GM19328 (cell line): ENCODE results near the gene PDCD11.

ENCODE experiments used
- ATAC-seq: cut with Tn5 transposase; IDR thresholded peaks from one replicate; pipeline ENCODE4 v1.9.1; 2021; ENCODE audit warnings: mild to moderate bottlenecking, moderate library complexity; ENCODE audit not compliant: unreplicated experiment

PDCD11 gene

DNA sequence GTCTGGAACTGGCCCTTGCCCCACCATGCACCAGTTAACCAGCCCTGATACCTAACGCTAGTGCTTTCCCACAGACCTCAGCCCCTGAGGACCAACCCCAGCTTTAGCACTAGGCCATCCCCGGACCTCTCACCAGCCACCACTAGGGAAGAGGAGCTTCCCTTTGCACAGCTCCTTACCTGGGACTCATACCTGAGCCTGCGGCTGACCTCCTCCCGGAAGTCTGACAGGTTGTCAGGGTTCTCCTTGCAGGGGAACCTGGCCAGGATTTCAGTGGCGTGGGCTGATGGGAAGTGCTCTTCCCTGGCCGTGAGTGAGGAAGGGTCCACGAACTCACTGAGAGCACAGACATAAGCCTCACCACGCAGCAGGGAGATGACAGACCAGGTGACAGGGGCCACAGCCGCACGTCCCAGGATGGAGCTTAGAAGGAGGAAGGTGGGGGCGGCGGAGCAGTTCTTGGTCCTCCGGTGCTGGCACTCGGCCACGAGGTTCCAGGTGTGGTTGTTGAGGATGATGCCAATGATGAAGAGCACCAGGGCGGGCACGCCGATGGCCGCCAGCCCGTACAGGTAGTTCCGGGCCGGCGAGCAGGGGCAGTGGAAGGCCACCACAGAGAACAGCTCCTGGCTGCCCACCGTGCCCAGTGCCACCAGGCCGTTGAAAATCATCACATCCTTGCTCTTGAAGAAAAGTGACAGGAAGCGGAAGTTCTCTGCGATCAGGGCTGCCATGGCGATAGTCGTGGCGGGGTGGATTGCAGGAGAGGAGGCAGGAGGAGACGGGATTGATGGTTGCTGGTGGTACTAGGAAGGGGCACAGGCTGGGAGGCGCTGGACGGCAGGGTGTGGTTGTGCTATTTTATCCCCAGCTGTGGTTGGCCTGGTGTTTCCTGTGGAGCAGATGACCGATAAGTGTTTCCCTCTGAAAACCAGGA lies 53.0 kb downstream of the PDCD11 start:
- no peak for ATAC-seq

DNA sequence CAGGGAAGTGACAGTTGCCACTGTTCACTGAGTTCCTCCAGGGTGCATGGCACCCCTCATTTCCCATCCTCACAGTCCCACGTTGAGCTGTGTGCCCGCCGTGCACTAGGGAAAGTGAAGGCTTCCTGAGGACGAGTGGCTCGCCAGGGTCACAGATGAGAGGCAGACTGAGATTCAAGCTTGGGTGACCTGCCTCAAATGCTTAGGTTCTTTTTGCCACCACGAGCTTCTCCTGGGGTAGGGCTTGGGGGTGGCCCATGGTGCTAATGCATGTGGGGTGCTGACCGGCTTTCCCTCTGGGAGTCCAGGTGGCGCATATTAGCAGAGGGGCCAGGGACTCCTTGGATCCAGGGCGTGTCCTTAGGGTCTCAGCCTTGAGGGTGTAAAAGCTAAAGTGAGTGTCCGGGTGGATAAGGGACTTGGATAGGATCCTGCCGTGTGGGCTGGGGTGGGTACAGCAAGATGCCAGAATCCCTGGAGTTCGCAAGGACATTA lies 53.8 kb downstream of the PDCD11 start:
- ATAC-seq = no peak

DNA sequence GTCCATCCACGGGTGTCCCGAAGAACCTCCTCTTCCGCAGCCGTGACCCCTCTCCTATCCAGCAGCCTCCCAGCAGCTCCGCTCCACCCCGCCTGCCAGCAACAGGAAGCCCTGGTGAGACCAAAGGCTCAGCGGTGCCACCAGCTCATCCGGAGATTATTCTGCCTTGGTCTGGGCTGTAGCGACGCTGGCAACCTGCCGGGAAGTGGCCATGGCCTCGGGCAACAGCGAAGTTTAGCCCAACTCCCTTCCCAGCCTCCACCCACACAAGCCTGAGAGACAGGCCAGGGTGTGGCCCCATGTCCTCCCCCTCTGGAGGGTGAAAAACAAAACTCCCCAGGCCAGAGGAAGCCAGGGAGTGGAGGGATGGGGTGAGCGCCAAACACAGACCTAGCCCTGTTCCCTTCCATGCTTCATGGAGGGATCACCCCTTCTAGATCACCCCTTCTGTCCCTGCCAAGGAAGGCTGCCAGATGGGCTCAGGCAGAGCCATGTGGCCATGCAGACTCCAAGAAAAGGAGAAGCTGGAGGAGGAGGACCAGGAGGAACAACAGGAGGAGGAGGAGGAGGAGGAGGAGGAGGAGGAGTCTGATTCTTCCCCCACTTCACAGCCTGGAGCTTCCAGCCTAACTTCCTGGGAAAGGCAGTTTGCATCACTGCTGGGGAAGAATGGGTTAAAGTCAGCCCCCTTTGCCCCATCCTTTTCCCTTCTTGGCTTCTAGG lies 54.8 kb downstream of the PDCD11 start:
- ATAC-seq = no peak

DNA sequence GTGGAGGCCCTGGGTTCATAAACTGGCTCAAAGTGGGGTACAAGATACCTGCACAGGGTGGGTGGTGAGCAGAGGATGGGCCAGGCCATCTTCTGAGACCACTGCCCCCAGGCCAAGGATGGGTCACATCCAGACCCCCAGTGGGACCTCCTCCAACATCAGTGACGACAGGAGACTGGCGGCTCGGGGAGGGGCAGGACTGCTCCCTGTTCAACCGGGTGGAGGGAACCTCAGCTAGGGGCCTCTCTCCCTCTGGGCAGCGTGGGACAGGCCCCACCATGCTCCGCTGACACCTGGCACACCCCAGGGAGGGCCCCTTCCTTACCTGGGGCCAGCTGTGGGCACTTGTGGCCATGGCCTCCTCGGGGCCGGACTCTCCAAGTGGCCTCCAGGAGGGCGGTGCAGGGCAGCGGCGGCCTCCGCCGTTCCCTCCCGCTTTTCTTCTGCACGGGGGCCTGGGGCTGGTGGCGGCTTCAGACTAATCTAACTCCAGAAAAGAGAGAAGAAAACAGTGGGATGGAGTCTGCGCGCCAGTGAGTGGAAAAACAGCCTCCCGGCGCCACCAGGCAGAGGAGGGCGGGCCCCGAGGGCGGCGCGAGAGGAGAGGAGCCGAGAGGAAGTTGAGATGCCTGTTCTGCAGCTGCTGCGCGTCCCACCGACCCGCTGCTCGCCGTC lies 55.5 kb downstream of the PDCD11 start, which contains the start of gene CALHM2:
Gene CALHM2, minus strand, starts transcription at position 540 of the 675 bp plus-strand sequence. CDS start 2,429 bp downstream, outside the sequence.
- peak; percentile 64 for ATAC-seq

DNA sequence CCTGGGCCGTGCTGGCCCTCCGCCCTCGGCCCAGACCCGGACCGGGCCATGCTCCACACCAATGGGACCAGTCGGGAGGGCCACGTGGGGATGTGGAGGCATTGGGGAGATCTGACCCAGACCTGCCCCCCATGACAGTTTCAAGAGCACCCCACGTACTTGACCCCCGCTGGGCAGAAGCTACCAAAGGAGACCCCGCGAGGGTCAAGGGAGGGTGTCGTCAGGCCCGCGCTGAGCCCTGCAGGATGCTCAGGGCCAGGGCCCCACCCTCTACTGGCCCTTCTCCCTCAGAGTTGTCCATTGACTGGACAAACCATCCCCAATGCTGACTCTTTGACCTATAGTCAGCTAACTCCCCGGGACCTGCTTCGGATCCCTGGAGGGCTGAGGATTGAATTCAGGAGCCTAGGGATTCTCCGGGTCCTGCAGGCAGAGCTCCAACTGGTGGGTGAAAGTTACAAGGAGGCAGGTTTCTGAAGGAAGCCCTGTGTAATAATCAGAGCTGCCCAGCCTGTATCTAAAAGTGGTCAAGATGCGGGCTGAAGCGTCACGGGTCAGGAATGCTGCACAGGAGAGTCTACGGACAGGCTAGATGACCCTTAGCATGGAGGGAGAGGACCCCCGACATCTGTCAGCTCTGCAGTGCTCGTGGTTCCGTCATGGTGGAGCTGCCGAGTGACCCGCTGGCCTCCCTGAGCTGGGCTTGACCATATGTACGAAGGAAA lies 56.2 kb downstream of the PDCD11 start:
- ATAC-seq = no peak

DNA sequence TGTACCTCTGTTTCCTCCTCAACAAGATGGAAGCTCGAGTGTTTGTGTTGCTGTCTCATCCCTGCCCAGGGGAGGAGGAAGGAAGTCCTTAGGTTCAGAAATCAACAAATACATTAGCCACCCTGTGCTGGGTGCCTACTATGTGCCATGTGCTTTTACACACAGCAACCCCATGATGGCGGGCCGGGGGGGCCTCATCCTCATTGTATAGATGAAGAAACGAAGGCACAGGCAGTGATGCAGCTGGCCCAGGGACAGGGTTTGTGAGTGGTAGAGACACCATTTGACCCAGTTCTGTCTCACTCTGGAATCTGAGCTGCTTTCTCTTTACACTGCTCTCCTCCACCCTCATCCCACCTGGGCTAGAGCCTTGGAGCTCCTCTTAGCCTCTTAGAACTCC lies 57.6 kb downstream of the PDCD11 start:
- no peak for ATAC-seq

DNA sequence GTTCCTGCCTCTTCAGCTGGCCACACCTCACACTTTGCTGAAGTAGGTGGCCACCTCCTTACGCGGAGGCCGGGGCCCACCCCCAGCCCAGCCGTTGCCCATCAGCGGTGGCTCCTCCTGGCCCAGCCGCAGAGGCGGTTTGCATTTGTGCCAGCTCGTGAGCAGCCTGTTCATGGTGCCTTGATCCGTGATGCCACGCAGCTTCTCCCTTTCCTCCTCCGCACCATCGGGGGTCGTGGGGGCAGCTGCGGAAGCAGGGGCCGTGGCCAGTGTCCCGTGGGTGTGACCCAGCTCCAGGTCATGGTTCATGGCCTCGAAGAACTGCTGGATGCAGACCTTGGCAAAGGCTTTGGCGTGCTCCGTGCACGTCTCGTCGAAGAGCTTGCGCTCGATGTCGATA lies 58.8 kb downstream of the PDCD11 start:
- ATAC-seq = no peak

DNA sequence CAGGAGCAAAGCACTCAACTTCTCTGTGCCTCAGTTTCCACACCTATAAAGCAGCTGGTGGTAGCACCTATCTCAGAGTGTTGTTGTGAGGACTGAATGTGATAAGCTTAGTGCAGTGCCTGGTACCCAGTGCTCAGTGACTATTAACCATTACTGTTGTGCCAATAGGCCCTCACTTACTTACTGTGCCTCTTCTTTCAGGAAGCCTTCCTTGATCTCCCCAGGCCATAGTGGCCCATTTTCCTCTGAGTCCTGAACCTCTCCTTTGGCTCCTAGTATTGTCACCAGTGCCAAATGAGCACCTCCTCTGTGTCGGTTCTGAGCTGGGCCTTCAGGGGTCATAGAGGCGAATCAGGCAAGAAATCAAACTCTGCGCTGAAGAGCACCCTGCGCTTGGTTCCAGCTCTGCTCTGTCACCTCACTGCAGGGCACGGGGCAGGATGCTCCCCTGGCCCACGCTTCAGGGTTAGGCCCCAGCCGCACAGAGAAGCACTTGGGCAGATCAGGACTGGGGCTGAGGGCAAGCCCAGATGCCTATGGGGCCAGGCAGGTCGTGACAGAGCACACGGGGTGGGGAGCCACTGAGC lies 59.7 kb downstream of the PDCD11 start:
- no peak for ATAC-seq

DNA sequence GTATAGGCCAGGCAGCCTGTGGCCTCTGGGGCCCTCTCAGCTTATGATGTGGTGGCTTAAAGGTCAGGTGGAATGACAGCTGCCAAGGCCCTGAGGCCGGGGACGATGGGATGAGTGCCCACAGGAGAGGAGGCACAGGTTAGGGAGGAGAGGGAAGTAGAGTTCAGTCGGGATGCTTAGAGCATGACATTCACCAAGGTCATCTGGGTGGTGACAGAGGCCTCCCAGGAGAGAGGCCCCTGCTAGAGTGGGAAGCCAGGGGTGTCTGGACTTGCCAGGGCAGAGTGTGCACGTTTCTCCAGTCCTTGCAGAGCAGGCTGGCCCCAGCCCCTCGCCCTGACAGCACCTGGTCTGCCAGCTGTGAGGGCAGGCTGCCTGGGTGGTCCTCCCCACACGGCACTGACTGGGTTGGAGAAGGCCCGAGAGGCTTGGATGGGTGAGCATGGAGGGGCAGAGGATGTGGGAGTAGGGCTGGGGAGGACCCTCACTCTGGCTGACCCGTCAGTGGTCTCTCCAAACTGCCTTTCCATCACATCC lies 60.8 kb downstream of the PDCD11 start:
- ATAC-seq = no peak

DNA sequence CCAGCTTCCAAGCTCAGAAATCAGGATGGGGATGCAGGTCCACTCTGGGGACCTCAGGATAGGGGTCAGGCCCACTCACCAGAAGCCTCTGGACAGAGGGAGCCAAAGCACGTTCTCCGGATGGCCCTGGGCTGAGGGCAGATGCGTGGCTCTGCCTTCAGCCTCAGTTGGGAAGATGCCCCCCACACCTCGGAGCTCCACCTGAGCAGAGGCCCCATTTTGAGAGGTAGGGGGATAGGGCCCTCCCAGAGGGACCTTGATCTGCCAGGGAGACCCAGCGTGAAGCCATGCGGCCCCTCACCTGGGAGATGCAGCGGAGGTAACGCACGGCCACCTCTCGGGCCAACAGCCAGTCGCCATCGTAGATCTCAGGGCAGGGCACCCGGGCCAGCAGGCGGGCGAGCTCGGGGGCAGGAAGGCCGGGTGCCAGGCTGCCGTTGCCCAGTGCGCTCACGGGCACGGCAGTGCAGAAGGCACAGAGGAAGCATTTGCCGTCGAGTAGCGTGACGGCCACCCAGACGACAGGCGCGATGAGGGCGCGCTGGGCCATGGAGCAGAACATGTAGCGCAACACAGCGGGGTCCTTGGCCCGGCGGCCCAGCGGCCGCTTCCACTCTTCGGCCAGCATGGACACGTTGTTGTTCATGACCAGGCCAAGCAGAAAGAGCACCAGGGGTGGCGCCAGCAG lies 61.6 kb downstream of the PDCD11 start:
- ATAC-seq = no peak

DNA sequence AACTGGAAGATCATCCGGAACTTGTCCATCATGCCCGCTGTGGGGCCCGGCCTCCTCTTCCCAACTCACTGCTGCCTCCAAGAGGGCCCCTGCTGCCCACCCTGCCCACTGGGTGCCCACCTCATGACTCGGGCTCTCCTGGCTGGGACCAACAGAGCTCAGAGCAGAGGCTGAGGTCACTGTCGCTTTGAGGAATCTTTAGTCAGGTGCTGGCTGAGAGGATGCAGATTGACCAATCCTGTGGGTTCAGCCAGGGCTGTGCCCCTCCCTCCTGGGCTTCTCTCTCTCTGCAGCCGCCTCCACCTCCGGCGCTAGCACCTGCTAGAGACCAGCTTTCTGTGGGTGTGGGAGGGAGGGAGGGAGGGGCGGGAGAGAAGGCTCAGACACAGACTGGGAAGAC lies 62.3 kb downstream of the PDCD11 start, which contains the start of gene CALHM1:
Gene CALHM1, minus strand, starts transcription at position 181 of the 400 bp plus-strand sequence. Its CDS starts 149 bp downstream, at position 32.
- peak; percentile 86 for ATAC-seq

DNA sequence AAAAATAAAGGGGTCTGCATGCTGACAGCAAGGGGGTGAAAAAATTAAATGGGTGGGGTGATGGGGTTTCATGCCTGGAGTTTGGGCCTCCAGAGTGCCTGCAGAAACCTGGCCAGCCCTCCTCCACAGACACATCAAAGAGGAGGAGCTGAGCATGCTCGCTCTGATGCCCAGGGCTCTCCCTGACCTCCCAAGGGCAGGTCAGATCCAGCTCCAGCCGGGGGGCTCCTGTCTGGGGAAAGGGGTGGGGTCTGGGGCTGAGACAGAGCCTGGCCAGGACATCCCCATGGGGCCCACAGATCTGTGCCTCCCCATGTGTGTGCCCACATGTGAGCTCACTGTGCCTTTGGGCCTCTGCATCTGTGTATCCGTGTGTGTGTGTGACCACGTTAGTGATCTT lies 63.2 kb downstream of the PDCD11 start:
- ATAC-seq = no peak

DNA sequence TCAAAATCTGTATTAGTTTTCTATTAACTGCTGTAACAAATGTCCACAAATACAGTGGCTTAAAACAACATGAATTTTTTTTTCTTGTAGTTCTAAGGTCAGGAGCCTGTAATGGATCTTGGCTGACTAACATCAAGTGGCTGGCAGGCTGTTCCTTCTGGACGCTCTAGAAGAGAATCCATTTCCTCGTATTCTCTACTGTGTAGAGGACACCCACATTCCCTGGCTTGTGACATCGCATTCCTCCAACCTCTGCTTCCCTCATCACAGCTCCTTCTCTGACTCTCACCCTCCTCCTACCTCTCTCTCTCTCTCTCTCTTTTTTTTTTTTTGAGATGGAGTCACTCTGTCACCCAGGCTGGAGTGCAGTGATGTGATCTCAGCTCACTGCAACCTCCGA lies 67.1 kb downstream of the PDCD11 start:
- ATAC-seq = no peak

DNA sequence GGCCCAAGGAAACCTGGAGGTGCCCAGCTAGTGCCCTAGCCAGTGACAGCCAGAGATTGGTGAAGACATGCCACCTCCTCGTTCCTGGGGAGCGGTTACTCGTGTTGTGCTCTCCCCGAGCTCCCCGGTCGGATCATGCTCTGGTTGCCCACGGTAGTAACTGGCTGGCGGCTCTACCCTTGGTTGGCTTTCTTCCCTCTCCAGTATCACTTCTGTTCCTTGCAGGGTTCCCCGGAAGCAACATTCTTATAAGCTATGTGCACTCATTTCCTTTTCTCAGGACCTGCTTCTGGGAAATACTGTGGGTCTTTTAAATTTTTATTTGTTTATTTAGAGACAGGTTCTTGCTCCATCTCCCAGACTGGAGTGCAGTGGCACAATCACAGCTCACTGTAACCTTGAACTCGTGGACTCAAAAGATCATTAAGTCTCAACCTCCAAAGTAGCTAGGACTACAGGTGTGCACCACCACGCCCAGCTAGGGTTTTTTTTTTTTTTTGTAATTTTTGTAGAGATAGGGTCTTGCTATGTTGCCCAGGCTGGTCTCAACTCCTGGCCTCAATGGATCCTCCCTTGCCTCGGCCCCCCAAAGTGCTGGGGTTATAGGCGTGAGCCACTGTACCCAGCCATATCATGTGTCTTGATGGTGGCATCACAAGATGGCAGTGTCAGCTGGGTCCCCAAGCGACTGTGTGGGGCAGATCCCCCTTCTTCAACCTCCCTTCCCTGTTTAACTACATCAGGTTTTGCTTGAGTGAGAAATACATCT lies 69.2 kb downstream of the PDCD11 start:
- no peak for ATAC-seq

DNA sequence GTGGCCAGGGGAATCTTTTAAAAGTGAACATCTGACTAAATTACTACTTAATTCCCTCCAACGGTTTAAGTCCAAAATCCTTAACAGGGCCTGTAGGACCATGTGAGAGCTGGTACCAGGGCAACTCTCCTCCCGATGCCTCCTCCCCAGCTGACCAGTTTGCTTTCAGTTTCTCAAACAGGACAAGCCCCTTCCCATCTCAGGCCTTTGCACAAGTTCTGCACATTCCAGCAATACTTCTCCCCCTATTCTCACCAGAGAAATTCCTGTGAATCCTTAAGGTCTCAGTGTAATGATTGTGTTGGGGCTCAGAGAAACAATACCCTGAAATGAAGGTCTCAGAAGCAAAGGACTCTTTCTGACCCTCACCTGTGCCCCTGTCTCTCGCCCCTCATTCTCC lies 70.3 kb downstream of the PDCD11 start:
- ATAC-seq = no peak

DNA sequence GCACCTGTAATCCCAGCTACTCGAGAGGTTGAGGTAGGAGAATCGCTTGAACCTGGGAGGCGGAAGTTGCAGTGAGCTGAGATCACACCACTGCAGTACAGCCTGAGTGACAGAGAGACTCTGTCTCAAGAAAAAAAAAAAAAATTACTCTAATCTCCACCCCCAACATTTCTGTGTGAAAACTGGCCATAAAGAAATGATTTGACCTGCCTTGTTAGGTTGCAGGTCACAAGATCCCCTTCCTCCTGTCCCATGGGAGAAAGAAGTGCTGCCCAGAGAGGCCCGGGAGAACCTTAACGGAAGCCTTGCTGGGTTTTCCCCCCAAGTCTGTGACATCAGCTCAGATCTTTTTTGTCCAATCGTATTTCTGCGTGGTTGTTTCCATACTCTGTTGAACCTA lies 71.0 kb downstream of the PDCD11 start:
- ATAC-seq = no peak

DNA sequence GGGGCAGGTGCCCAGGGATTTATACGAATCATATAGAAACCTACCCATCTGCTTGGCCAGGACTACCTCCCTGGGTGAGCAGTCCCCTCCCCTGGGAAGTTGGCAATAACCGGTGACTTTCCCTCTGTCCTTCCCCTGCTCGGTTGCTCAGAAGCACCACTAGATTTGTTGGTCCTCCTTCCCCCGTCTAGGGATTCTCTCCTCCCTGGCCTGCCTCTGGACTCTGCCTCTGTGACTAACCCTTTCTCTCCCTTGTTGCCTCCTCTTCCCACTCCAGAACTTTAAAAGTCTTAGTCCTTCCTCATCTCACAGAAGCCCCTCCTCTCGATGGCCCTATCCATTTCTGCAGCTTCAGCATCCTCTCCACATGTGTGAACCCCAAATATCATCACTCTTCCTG lies 72.8 kb downstream of the PDCD11 start:
- no peak for ATAC-seq
